ENCODE data around the gene TSPAN15.

TSPAN15 gene

DNA sequence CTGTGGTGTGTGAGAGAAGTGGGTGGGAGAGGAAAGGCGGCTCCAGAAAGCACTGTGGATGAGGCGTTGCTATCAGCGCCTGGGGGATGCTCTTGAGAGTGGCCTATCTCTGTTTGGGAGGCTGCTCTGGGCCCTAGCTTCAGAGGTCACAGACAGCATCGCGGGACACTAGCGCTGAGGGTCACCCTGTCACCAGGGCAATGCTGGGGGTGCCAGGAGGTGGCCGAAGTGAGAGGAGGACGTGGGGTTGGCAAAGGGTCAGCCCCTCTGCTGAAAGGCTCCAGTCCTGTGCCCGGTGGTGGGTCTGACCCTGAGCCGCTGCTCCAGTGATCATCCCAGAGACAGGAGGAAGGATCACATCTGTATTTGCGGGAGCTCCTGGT, 31.5 kb upstream of the TSPAN15 start:
- TF ChIP-seq NFRKB (IDR thresholded peaks at IDR 0.05) (no peak), ARNT (IDR thresholded peaks at IDR 0.05) (no peak), L3MBTL2 (conservative IDR thresholded peaks at IDR 0.05) (no peak), LEF1 (IDR thresholded peaks at IDR 0.05; ENCODE audit: borderline replicate concordance) (no peak), ELF4 (IDR thresholded peaks at IDR 0.05) (no peak), HDGF (IDR thresholded peaks at IDR 0.05; ENCODE audit: borderline replicate concordance) (no peak), TARDBP (IDR thresholded peaks at IDR 0.05) (no peak), SUZ12 (IDR thresholded peaks at IDR 0.05) (no peak), BHLHE40 (IDR thresholded peaks at IDR 0.05; ENCODE audit: borderline replicate concordance) (no peak), ZNF384 (IDR thresholded peaks at IDR 0.05) (no peak)
- ChIA-PET POLR2A (no interaction called here), CTCF (interaction anchor here (0.6 kb wide), 1 partner anchor 12 kb away, joined by 4 read pairs; no protein-coding TSS in a partner anchor)
- no peak for DNase-seq (ENCODE audit: extremely low spot score)

DNA sequence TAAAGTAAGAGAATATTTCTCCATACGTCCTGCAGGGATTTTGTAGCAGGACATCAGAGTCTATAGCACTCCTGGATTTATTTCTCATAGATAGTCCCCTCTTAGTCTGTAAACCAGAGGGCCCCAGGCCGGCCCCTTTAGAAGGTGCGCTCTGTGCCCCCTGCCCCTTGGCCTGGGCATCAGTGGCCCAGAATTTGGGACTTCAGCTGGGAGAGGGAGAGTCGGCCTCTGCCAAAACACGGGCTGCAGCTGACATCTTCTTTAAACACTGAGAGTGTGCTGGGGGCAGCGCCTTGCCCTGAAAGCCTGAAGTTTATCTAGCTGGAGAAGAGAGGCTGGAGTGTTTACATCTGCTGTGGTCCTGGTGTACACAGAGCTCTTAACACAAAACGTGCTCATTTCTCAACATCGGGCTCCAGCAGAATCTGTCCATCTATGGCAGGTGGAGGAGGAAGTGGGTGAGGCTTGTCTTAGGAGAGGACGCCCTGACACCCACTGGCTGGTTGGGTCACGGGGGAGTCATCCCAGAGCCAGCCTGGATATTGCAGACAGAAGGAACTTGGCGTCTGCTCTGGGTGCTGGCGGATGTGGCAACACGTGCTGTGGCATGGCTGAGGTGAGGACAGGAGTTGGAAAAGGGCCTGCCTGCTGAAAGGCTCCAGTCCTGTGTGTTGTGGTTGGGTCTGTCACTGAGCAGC, 29.5 kb upstream of the TSPAN15 start:
- DNase-seq (ENCODE audit: extremely low spot score), result no peak

DNA sequence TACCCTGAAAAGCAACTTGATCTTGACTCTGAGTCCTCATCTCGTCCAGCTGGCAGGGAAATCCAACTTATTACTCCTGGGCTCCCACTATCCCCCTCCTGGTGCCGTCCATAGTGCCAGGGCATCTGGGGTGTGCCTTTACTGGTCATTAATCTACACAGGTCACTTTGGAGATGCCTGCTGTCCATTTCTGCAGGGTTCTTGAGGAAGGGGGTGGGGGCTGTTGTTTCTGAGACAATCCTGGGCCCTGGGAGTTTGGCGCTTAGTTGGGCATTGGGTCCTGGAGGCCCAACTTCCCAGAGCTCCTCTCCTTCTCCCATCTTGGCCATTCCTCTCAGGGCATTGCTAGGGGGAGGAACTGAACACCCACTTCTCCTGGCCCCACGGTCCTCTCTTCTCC, 28.6 kb upstream of the TSPAN15 start:
- POLR2A ChIA-PET, result no interaction called here
- CTCF ChIA-PET, result no interaction called here
- TF ChIP-seq FOXM1 (IDR thresholded peaks at IDR 0.05; ENCODE audit: borderline replicate concordance), result no peak
- no peak for TF ChIP-seq LEF1 (IDR thresholded peaks at IDR 0.05; ENCODE audit: borderline replicate concordance)
- no peak for TF ChIP-seq ELF4 (IDR thresholded peaks at IDR 0.05)
- TF ChIP-seq SP1 (IDR thresholded peaks at IDR 0.05), result no peak
- no peak for TF ChIP-seq BHLHE40 (IDR thresholded peaks at IDR 0.05; ENCODE audit: borderline replicate concordance)
- TF ChIP-seq SUZ12 (IDR thresholded peaks at IDR 0.05), result no peak
- no peak for TF ChIP-seq HDGF (IDR thresholded peaks at IDR 0.05; ENCODE audit: borderline replicate concordance)
- TF ChIP-seq, protein P1, sequence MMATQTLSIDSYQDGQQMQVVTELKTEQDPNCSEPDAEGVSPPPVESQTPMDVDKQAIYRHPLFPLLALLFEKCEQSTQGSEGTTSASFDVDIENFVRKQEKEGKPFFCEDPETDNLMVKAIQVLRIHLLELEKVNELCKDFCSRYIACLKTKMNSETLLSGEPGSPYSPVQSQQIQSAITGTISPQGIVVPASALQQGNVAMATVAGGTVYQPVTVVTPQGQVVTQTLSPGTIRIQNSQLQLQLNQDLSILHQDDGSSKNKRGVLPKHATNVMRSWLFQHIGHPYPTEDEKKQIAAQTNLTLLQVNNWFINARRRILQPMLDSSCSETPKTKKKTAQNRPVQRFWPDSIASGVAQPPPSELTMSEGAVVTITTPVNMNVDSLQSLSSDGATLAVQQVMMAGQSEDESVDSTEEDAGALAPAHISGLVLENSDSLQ (IDR thresholded peaks at IDR 0.05), result no peak
- no peak for TF ChIP-seq ARNT (IDR thresholded peaks at IDR 0.05)
- no peak for DNase-seq (ENCODE audit: extremely low spot score)

More for the DNA sequence above, 29.5 kb upstream of the TSPAN15 start:
- TF ChIP-seq FOXK2 (IDR thresholded peaks at IDR 0.05), result no peak
- no peak for TF ChIP-seq BHLHE40 (IDR thresholded peaks at IDR 0.05; ENCODE audit: borderline replicate concordance)
- no peak for TF ChIP-seq LEF1 (IDR thresholded peaks at IDR 0.05; ENCODE audit: borderline replicate concordance)
- TF ChIP-seq TARDBP (IDR thresholded peaks at IDR 0.05), result no peak
- TF ChIP-seq ELF4 (IDR thresholded peaks at IDR 0.05), result no peak
- no peak for TF ChIP-seq NFRKB (IDR thresholded peaks at IDR 0.05)
- TF ChIP-seq ZNF384 (IDR thresholded peaks at IDR 0.05), result no peak
- no peak for TF ChIP-seq SUZ12 (IDR thresholded peaks at IDR 0.05)
- no peak for TF ChIP-seq SP1 (IDR thresholded peaks at IDR 0.05)
- no peak for TF ChIP-seq HDGF (IDR thresholded peaks at IDR 0.05; ENCODE audit: borderline replicate concordance)
- no peak for TF ChIP-seq CTBP1 (IDR thresholded peaks at IDR 0.05; ENCODE audit: borderline replicate concordance)
- no peak for TF ChIP-seq ARNT (IDR thresholded peaks at IDR 0.05)
- TF ChIP-seq FOXA1 (IDR thresholded peaks at IDR 0.05), result no peak
- TF ChIP-seq FOXM1 (IDR thresholded peaks at IDR 0.05; ENCODE audit: borderline replicate concordance), result no peak
- TF ChIP-seq L3MBTL2 (conservative IDR thresholded peaks at IDR 0.05), result no peak
- TF ChIP-seq, protein P1 (IDR thresholded peaks at IDR 0.05), result no peak
- ChIA-PET POLR2A (no interaction called here), CTCF (no interaction called here)

DNA sequence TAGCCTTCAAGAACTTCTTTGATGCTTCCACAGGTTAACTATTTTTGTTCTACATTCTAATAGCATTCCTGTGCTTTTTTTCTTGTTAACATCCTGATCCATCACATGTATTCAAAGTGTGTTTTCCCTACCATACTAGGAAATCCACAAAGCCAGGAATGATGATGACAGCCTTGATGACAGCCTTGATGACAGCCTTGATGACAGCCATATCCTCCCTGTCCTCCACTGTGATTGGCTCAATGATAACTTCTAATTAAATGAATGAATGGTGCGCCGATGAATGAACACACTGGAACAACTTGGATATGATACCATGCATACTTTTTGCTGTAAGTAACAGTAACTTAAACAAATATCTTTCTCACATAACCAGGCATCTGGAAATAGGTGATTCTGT, 26.2 kb upstream of the TSPAN15 start:
- TF ChIP-seq FOXM1 (IDR thresholded peaks at IDR 0.05; ENCODE audit: borderline replicate concordance) (no peak), SUZ12 (IDR thresholded peaks at IDR 0.05) (no peak), ELF4 (IDR thresholded peaks at IDR 0.05) (no peak), LEF1 (IDR thresholded peaks at IDR 0.05; ENCODE audit: borderline replicate concordance) (no peak), CTBP1 (IDR thresholded peaks at IDR 0.05; ENCODE audit: borderline replicate concordance) (no peak), FOXA1 (IDR thresholded peaks at IDR 0.05) (no peak), ZNF384 (IDR thresholded peaks at IDR 0.05) (no peak), BHLHE40 (IDR thresholded peaks at IDR 0.05; ENCODE audit: borderline replicate concordance) (no peak), HDGF (IDR thresholded peaks at IDR 0.05; ENCODE audit: borderline replicate concordance) (no peak), SP1 (IDR thresholded peaks at IDR 0.05) (no peak), ARNT (IDR thresholded peaks at IDR 0.05) (no peak)
- POLR2A ChIA-PET, result no interaction called here
- CTCF ChIA-PET, result interaction anchor here (0.6 kb wide), 1 partner anchor 1665 kb away, joined by 3 read pairs; no protein-coding TSS in a partner anchor
- DNase-seq (ENCODE audit: extremely low spot score), result no peak

DNA sequence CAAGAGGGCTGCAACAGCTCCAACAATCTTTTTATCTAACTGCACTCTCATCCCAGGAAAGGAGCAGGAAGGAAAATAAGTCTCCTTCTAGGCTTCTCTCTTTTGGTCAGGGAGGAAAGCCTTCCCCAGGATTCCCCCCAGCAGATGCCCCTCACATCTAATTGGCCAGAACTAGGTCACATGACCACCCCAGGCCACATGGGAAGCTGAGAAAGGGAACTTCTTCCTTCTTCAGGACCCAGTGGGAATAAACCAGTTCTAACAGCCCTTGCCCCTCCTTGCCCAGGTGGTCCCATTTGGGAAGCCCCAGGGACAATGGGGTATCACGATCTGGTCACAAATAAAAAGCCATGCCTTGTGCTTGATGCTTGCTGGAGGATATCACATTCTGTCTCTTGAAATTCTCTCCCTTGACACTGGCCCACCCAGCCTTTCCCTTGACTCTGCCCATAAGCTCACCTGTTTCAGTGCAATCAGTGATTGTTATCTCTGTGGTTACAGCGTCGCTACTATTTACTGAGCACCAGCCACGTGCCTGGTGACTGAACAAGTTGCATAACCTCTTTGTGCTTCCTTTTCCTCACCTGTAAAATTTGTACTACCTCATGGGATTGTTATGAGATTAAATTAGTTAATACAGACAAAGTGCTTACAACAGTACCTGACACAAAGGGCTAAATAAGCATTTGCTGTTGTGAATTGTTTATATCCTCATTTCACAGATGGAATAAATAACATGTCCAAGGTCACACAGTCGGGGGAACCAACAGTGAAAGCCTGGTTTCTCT, 25.6 kb upstream of the TSPAN15 start:
- ChIA-PET POLR2A (no interaction called here), CTCF (interaction anchor here (0.6 to 2.1 kb wide), 2 partner anchors 25 to 1665 kb away, joined by 3 to 11 read pairs; partner anchors contain the start of gene TSPAN15)
- DNase-seq (ENCODE audit: extremely low spot score), result no peak
- no peak for TF ChIP-seq ELF4 (IDR thresholded peaks at IDR 0.05)
- no peak for TF ChIP-seq NFRKB (IDR thresholded peaks at IDR 0.05)
- no peak for TF ChIP-seq SP1 (IDR thresholded peaks at IDR 0.05)
- no peak for TF ChIP-seq ZNF384 (IDR thresholded peaks at IDR 0.05)
- no peak for TF ChIP-seq FOXM1 (IDR thresholded peaks at IDR 0.05; ENCODE audit: borderline replicate concordance)
- TF ChIP-seq, protein P1 (IDR thresholded peaks at IDR 0.05), result no peak
- TF ChIP-seq TARDBP (IDR thresholded peaks at IDR 0.05), result no peak
- no peak for TF ChIP-seq L3MBTL2 (conservative IDR thresholded peaks at IDR 0.05)
- TF ChIP-seq BHLHE40 (IDR thresholded peaks at IDR 0.05; ENCODE audit: borderline replicate concordance), result no peak
- TF ChIP-seq ARNT (IDR thresholded peaks at IDR 0.05), result no peak
- TF ChIP-seq FOXK2 (IDR thresholded peaks at IDR 0.05), result no peak
- TF ChIP-seq FOXA1 (IDR thresholded peaks at IDR 0.05), result no peak

Data from HEK293T (cell line).